ENCODE data around the gene DNAJC6. TPM values are rescaled to one million over a fixed set of nuclear protein-coding genes. Genes with fewer than 3 reads are reported as not detected.
"Not testable (repeated sequence)": the region's sequence is repeated elsewhere in the genome, so short reads cannot be mapped to it uniquely, and the experiment has no call there.

The DNAJC6 gene
- total RNA-seq, 2 donors from 2014 or later, result 1.8 to 2.4 TPM

- not testable (repeated sequence) for H3K27ac Mint-ChIP-seq; H3K4me1 Mint-ChIP-seq; DNase-seq; H3K36me3 Mint-ChIP-seq (ENCODE audit: low read depth); H3K9me3 ChIP-seq (ENCODE audit: control insufficient read depth, low read length, poor library complexity, severe bottlenecking); H3K27me3 Mint-ChIP-seq; H3K4me3 Mint-ChIP-seq; ATAC-seq
Measured at GRCh38 chr1:65384426-65384825, 75.1 kb downstream of the DNAJC6 start.

- Mint-ChIP-seq H3K27ac (no peak overlapping the region), H3K4me1 (no peaks in the 10 kb centered on the region), H3K36me3 (ENCODE audit: low read depth) (peaks cover 4% of the 10 kb centered on the region), H3K27me3 (no peaks in the 10 kb centered on the region), H3K4me3 (no peak overlapping the region)
- H3K9me3 ChIP-seq (ENCODE audit: control insufficient read depth, low read length, poor library complexity, severe bottlenecking), result no peaks in the 10 kb centered on the region
- DNase-seq (no peak), ATAC-seq (no peak)
Measured at GRCh38 chr1:65386439-65386838, 77.1 kb downstream of the DNAJC6 start.

GRCh38 chr1:65387821-65388220 is 78.5 kb downstream of the DNAJC6 start:
- Mint-ChIP-seq H3K36me3 (ENCODE audit: low read depth) (peaks cover 2% of the 10 kb centered on the region), H3K27me3 (no peaks in the 10 kb centered on the region), H3K27ac (no peak overlapping the region), H3K4me1 (no peaks in the 10 kb centered on the region), H3K4me3 (no peak overlapping the region)
- no peak for DNase-seq
- no peak for ATAC-seq
- no peaks in the 10 kb centered on the region for H3K9me3 ChIP-seq (ENCODE audit: control insufficient read depth, low read length, poor library complexity, severe bottlenecking)

- no peaks in the 10 kb centered on the region for H3K9me3 ChIP-seq (ENCODE audit: control insufficient read depth, low read length, poor library complexity, severe bottlenecking)
- DNase-seq, result no peak
- Mint-ChIP-seq H3K27ac (no peak overlapping the region), H3K36me3 (ENCODE audit: low read depth) (peaks cover 2% of the 10 kb centered on the region), H3K4me1 (peaks cover 6% of the 10 kb centered on the region), H3K27me3 (no peaks in the 10 kb centered on the region), H3K4me3 (no peak overlapping the region)
- no peak for ATAC-seq
Measured at GRCh38 chr1:65388908-65389695, 79.8 kb downstream of the DNAJC6 start.

GRCh38 chr1:65392497-65392896 is 83.2 kb downstream of the DNAJC6 start:
- no peak for DNase-seq
- Mint-ChIP-seq H3K4me1 (peaks cover 13% of the 10 kb centered on the region), H3K4me3 (no peak overlapping the region), H3K27me3 (no peaks in the 10 kb centered on the region), H3K36me3 (ENCODE audit: low read depth) (no peaks in the 10 kb centered on the region), H3K27ac (no peak overlapping the region)
- ATAC-seq, result no peak
- no peaks in the 10 kb centered on the region for H3K9me3 ChIP-seq (ENCODE audit: control insufficient read depth, low read length, poor library complexity, severe bottlenecking)

- no peak overlapping the region for H3K4me3 Mint-ChIP-seq
- H3K36me3 Mint-ChIP-seq (ENCODE audit: low read depth), result no peaks in the 10 kb centered on the region
- no peak for DNase-seq
- H3K4me1 Mint-ChIP-seq, result peaks cover 13% of the 10 kb centered on the region
- no peaks in the 10 kb centered on the region for H3K9me3 ChIP-seq (ENCODE audit: control insufficient read depth, low read length, poor library complexity, severe bottlenecking)
- no peaks in the 10 kb centered on the region for H3K27me3 Mint-ChIP-seq
- H3K27ac Mint-ChIP-seq, result peak overlapping the region; percentile 43
- ATAC-seq, result peak; percentile 60
Measured at GRCh38 chr1:65393347-65393746, 84.0 kb downstream of the DNAJC6 start.

- DNase-seq (no peak), ATAC-seq (no peak)
- Mint-ChIP-seq H3K36me3 (ENCODE audit: low read depth) (no peaks in the 10 kb centered on the region), H3K4me1 (peaks cover 13% of the 10 kb centered on the region), H3K27ac (peak overlapping the region; percentile 43), H3K4me3 (no peak overlapping the region), H3K27me3 (no peaks in the 10 kb centered on the region)
- H3K9me3 ChIP-seq (ENCODE audit: control insufficient read depth, low read length, poor library complexity, severe bottlenecking), result no peaks in the 10 kb centered on the region
Measured at GRCh38 chr1:65393928-65394327, 84.6 kb downstream of the DNAJC6 start.

- Mint-ChIP-seq H3K36me3 (ENCODE audit: low read depth) (peaks cover 5% of the 10 kb centered on the region), H3K4me3 (no peak overlapping the region), H3K27me3 (no peaks in the 10 kb centered on the region), H3K27ac (no peak overlapping the region), H3K4me1 (peaks cover 17% of the 10 kb centered on the region)
- H3K9me3 ChIP-seq (ENCODE audit: control insufficient read depth, low read length, poor library complexity, severe bottlenecking), result no peaks in the 10 kb centered on the region
- DNase-seq (no peak), ATAC-seq (no peak)
Measured at GRCh38 chr1:65395887-65396612, 86.7 kb downstream of the DNAJC6 start.

- Mint-ChIP-seq H3K4me3 (no peak overlapping the region), H3K27me3 (no peaks in the 10 kb centered on the region), H3K27ac (no peak overlapping the region), H3K4me1 (peaks cover 17% of the 10 kb centered on the region), H3K36me3 (ENCODE audit: low read depth) (peaks cover 5% of the 10 kb centered on the region)
- ATAC-seq (no peak), DNase-seq (no peak)
- H3K9me3 ChIP-seq (ENCODE audit: control insufficient read depth, low read length, poor library complexity, severe bottlenecking), result no peaks in the 10 kb centered on the region
Measured at GRCh38 chr1:65398083-65398482, 88.7 kb downstream of the DNAJC6 start.

GRCh38 chr1:65399003-65399402 is 89.7 kb downstream of the DNAJC6 start:
- Mint-ChIP-seq H3K4me1 (peaks cover 10% of the 10 kb centered on the region), H3K27me3 (no peaks in the 10 kb centered on the region), H3K36me3 (ENCODE audit: low read depth) (peaks cover 5% of the 10 kb centered on the region), H3K27ac (no peak overlapping the region), H3K4me3 (no peak overlapping the region)
- DNase-seq (no peak), ATAC-seq (no peak)
- no peaks in the 10 kb centered on the region for H3K9me3 ChIP-seq (ENCODE audit: control insufficient read depth, low read length, poor library complexity, severe bottlenecking)

- peaks cover 4% of the 10 kb centered on the region for H3K27me3 Mint-ChIP-seq
- H3K36me3 Mint-ChIP-seq (ENCODE audit: low read depth), result peaks cover 10% of the 10 kb centered on the region
- H3K9me3 ChIP-seq (ENCODE audit: control insufficient read depth, low read length, poor library complexity, severe bottlenecking), result no peaks in the 10 kb centered on the region
- H3K27ac Mint-ChIP-seq, result no peak overlapping the region
- ATAC-seq (no peak), DNase-seq (no peak)
- H3K4me3 Mint-ChIP-seq, result no peak overlapping the region
- peaks cover 6% of the 10 kb centered on the region for H3K4me1 Mint-ChIP-seq
Measured at GRCh38 chr1:65401612-65402011, 92.3 kb downstream of the DNAJC6 start.

GRCh38 chr1:65404941-65405340 is 95.6 kb downstream of the DNAJC6 start:
- H3K4me3 Mint-ChIP-seq, result no peak overlapping the region
- no peak for ATAC-seq

GRCh38 chr1:65407877-65408276 is 98.5 kb downstream of the DNAJC6 start:
- ATAC-seq (no peak), DNase-seq (no peak)
- H3K9me3 ChIP-seq (ENCODE audit: control insufficient read depth, low read length, poor library complexity, severe bottlenecking), result peaks cover 2% of the 10 kb centered on the region
- no peak overlapping the region for H3K4me3 Mint-ChIP-seq
- peaks cover 12% of the 10 kb centered on the region for H3K27me3 Mint-ChIP-seq
- H3K36me3 Mint-ChIP-seq (ENCODE audit: low read depth), result peaks cover 12% of the 10 kb centered on the region
- no peak overlapping the region for H3K27ac Mint-ChIP-seq
- H3K4me1 Mint-ChIP-seq, result no peaks in the 10 kb centered on the region

More at GRCh38 chr1:65404941-65405340, 95.6 kb downstream of the DNAJC6 start:
- Mint-ChIP-seq H3K27me3 (peaks cover 5% of the 10 kb centered on the region), H3K36me3 (ENCODE audit: low read depth) (peaks cover 10% of the 10 kb centered on the region), H3K27ac (no peak overlapping the region), H3K4me1 (no peaks in the 10 kb centered on the region)
- DNase-seq, result no peak
- no peaks in the 10 kb centered on the region for H3K9me3 ChIP-seq (ENCODE audit: control insufficient read depth, low read length, poor library complexity, severe bottlenecking)
